NCI-H345 treated with DMSO at 0.1 percent for 48 hours (cell line): ENCODE results near the gene IL19.
"Not testable (repeated sequence)": the region's sequence is repeated elsewhere in the genome, so short reads cannot be mapped to it uniquely, and the experiment has no call there.

Experiments
- DNase-seq: peaks from one replicate; lab custom pipeline; 2025; ENCODE audit not compliant: unreplicated experiment; lab: John Stamatoyannopoulos, UW

Gene IL19

DNA sequence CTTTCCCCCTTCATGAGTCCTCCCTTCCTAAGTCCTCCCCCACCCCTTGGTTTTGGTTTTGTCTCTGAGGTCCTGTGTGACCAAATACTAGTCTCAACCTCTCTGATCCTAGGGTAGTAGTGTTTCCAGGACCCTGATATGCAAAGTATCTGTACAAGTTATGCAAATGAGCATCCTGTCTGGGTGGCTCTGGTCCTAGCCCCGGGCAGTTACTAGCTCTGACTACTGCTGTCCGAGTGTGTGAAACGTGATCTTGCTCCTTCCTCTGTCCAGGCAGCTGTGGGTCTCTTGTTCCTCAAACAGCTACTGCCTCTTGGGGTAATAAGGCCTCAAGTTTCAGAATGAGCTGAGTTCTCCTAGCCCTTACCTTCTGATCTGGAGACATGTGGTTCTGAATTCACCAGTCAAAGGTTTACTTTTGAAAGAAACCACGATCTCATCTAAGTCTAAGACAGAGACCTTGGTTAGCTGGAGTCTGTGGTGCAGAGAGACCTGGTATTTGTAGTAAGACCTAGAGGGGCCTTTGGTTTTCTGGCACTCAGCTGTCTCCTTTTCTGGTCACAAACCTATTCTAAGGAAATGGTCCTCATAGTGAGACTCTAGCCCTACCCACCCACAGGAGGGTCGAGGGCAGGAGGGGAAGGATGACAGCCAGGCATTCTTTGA, 31.0 kb upstream of the IL19 start:
- DNase-seq: no peak

DNA sequence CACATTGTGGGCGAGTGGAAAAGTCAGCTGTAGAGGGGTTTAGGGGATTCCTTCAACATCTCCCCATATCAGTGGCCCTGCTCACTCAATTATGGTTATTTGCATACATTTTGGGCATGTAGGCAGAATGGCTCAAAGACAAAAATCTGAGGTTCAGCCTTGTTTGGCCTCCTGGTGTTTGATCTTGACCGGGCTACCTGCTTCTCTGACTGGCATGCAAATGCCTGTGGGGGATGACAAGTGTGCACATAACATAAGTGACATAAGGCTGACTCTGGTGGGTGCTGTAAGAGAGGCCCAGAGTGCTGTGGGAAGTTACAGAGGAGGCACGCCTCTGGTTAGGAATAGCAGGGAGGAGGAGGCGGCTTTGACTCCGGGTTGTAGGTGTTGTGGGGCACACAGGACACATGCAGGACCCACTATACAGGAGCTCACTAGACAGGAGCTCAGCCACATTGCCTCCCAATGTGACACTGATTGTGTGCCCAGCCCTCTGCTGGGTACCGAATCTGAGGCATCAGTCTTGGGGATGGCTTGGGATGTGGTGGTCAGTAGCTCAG, 29.4 kb upstream of the IL19 start:
- DNase-seq: no peak

DNA sequence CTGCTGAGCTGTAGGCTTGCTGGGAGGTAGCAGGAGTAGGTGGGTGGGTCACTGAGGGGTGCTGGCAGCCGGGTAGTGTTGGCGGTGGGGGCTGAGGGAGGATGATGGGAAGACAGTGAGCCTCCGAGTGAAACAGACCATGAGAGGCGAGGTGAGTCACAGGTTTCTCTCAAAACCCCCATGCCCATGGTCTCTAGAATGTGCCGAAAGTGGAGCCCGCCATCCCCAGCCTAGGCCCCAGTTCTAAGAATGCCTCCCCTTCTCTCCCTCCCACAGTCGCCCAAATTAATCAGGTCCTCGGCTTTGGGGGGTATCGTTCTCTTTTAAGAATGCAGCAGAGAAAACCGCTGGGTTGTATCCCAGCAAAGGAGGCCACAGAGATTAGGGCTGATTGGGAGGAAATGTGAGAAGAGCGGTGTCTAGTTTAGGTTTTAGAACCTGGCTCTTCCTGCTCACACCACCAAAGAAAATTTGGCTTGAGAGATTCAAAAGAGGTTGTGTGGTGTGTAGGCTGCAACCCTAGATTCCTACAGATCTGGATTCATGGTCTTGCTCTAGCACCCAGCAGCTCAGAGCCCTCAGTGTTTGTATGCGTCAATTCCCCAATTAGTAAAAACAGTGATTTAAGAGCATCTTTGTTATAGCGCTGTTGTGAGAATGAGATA, 27.7 kb upstream of the IL19 start:
- no peak for DNase-seq

DNA sequence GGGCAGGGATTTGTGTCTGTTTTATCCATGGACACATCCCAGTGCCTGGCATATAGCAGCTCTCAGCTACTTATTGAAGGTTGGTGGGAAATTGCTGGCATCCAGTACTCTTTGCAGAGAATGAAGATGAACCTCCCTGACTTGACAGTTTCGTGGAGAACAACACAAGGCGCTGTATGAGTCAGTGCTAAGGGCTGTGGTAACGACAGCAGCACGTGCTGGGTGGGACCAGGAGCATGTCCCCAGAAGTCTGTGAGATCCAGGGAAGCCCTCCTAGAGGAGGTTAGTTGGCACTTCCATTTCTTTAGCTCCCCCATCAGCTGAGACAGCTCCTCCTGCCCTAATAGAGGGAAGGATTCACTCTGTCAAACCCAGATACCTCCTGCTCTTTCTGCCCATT, 25.9 kb upstream of the IL19 start:
- no peak for DNase-seq

DNA sequence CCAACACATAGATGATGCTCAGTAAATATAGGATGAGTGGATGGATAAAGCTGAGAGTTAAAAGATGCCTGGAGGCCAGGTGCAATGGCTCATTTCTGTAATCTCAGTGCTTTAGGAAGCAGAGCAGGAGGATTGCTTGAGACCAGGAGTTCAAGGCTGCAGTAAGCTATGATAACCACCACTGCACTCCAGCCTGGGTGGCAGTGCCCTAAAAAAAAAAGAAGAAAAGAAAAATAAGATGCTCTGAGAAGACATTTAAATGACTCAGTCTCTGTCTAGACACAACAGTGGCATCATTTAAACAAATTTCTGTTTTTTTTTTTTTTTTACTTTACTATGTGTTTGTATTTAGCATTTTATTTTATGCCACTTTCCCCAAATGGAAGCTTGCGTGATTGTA, 25.3 kb upstream of the IL19 start:
- DNase-seq: no peak

DNA sequence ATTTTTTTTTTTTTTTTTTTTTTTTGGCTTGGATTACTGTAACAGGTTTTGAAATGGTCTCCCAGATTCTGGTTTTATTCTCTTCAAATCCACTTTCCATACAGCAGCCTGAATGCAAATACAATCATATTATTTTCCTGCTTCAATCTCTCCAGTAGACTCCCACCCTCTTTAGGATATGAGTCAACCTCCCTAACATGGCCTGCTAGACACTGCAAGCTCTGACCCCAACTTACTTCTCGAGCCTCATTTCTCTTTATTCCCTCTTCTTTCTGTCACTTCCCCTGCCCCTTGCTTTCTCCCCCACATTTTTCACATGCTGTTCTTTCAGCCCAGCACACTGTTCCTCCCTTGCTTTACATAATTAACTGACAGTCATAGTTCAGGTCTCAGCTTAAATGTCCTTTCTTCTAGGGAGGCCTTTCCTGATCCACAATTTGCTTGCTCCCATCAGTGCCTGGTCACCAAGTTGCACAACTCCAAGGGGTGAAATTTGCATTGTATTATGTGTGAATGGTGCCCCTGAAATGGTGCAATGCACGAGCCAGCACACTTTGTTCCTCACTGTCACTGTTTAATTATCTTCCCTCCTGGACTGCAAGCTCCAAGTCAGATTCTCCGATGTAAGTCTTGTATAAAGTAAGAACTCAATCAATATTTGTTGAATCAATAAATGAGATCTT, 22.1 kb upstream of the IL19 start:
- no peak for DNase-seq

DNA sequence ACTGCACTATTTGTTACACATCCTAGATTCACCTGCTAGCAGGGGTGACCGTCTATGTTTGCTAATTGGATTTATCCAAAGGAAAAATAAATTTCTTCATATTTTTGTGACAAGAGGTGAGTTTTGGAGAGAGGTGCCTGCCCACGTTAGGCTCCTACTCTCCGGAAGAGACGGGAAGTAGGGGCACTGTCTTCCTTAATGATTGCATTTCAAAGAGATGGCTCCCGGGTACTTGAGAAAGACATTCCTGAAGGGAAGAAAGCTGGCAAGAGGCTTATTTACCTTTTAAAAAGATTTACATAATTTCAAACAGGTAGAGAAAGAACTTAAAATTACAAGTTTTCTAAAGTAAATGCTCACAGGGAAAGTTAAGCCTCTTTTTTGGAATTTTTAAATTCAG, 18.7 kb upstream of the IL19 start:
- no peak for DNase-seq

DNA sequence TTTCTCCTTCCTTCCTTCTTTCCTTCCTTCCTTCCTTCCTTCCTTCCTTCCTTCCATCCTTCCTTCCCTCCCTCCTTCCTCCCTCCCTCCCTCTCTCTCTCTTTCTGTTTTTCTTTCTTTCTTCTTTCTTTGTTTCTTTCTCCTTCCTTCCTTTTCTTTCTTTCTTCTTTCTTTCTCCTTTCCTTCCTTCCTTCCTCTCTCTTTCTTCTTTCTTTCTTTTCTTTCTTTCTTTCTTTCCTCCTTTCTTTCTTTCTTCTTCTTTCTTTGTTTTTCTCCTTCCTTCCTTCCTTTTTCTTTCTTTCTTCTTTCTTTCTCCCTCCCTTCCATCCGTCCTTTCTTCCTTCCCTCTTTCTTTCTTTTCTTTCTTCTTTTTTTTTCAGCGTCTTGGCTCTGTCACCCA, 18.1 kb upstream of the IL19 start:
- DNase-seq: no peak

DNA sequence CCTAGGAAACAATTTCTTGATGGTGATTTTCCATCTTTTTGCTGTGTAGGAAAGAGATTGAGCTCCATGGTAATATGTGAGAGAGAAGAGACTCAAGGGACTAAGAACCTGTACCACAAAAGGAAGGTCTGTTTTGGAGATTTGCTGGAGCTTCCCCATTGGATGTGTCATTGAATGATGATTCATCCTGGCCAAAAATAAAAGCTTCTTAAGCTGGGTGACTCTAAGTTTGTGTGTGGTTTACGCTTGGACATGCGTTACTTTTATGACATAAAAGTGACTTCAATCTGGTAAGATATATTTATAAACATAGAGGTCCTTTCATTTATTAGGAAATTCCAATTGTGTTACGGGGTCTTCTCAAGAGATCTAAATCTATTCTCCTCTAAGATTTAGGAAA, 17.4 kb upstream of the IL19 start:
- DNase-seq: no peak

DNA sequence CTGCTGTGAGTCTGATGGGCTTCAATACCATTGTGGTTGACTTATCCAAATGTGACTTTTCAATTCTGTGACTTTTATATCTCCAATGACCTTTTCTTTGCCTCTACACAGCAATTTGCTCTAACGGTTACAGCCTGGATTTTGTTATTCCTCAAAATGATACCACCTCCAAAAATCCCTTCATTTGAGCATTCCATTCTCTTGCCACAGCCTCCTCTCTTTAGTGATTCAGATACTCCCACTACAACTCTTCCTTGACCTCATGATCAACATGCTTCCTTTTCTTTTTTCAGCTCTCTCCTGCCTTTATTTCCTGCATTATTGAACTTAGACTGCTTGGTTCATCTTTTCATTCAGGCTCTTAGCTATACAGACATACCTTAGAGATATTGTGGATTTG, 16.6 kb upstream of the IL19 start:
- no peak for DNase-seq

DNA sequence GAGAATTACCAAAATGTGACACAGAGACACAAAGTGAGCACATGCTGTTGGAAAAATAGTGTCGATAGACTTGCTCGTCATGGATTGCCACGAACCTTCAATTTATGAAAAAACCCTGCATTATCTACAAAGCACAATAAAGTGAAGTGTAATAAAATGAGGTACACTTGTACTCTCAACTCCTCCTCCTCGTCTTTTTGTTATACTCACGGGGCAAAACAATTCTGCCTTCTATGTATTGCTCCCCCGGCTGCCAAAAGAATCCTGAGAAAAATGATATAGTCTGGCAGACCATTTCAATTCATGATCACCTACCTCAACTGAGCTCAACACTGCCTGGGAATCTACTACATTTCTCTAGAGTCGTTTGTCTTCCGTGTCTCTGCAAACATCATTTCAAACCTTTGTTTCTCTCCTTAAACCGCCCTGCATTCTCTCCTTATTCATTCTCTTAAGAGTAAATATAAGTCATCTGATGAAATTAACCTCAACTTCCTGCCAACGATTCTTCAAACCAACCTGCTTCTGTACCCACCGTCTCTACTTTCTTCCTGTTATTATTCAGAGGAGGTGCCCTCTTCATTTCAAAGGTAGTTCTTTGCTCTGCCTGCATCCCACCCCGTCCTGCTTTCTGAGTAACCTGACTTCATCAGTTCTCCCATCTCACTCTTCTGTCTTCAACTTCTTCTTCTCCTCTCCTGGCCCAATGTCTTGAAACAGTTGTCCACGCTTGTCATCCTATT, 12.9 kb upstream of the IL19 start:
- no peak for DNase-seq

DNA sequence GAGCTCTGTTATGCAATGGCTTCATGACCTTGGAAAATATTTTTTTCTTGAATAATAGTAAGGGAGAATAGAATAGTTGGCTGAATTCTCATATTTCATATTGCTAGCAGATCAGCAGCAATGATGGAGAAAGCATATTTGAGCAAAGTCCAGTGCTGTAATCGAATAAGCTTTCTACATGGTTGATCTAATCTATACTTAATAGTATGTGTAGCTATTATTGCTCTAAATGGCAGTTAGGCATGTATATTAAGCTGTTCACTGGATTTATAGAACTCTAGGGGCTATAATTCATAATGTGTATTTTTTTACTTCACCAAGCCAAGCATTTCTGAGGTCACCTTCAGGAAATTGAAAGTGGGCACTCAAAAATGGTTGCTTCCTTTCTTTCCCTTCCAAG, 10.0 kb upstream of the IL19 start:
- DNase-seq: no peak

DNA sequence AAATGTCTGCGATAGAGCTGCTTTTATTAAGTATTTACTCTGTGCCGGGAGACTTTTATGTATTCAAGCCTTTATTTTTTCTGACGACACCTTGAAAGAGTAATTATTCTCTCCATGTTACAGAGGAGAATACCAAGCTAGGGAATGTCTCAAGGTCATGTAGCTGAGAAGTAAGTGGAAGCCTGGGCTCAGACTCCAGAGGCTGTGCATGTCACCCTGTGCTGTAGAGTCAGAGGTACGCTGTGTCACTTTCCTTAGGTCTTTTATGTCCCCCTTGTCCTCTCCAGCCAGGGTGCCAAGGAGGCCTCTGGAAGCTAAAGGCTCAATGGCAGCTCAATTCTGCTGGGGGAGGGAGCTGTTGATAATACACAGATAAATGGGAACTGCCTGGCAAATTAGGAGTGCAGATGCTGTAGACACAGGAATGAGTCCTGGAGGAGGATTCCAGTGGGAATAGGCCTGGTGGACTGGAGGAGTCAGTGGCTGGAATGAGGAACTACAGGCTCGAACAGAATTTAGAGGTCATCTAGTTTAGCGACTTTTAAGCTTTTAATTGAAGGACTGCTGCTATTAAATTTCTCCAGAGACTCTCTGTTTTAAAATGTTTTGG, 9.3 kb upstream of the IL19 start:
- no peak for DNase-seq

DNA sequence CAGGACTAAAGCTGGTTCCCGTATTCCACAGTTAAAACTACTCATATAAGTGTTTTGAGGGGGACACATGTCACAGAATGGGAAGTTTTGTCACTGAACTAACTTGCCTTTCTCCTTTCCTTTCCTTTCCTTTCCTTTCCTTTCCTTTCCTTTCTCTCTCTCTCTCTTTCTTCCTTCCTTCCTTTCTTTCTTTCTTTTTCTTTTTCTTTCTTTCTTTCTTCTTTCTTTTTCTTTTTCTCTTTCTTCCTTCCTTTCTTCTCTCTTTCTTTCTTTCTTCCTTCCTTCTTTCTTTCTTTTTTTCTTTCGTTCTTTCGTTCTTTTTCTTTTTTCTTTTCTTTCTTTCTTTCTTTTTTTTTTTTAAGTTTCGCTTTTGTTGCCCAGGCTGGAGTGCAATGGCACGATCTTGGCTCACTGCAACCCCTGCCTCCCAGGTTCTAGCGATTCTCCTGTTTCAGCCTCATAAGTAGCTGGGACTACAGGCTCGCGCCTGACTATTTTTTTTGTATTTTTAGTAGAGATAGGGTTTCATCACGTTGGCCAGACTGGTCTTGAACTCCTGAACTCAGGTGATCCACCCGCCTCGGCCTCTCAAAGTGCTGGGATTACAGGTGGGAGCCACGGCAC, 7.7 kb upstream of the IL19 start:
- not testable (repeated sequence) for DNase-seq

DNA sequence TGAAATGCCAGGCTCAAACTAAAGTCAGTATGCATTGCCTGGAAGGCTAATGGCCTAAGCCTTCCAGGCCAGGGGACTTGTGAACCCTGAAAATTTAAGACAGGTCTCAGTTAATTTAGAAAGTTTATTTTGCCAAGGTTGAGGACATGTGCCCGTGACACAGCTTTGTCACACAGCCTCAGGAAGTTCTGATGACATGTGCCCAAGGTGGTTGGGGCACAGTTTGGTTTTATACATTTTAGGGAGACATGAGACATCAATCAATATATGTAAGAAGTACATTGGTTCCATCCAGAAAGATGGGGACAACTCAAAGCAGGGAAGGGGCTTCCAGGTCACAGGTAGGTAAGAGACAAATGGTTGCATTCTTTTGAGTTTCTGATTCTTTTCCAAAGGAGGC, 4.8 kb upstream of the IL19 start:
- not testable (repeated sequence) for DNase-seq

DNA sequence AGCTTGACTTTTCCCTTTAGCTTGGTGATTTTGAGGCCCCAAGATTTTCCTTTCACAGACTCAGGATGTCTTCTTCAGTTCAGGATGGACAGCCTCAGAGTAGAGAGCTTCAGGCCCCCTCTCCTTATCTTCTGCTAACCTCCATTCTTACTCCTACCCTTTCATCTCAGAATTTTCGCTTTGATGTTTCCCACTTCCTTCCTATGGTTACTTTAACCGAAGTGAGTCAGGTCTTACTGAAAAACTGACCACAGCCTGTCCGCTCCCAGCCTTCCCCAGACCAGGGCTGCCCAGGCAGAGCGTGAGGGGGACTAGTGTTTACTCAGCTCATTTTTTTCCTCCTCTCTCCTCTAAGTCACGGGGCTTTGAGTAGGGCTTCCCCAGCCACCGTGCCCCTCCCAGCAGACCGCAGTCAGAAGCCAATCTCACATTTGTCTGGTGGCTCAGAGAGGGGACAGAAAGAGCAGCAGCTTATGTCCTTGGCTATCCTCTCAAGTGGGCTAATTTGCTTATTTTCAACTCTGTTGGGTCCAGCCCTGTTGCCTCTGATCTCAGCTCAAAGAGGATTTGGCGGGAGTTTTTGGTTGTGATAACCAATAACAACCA, 4.2 kb upstream of the IL19 start:
- no peak for DNase-seq

DNA sequence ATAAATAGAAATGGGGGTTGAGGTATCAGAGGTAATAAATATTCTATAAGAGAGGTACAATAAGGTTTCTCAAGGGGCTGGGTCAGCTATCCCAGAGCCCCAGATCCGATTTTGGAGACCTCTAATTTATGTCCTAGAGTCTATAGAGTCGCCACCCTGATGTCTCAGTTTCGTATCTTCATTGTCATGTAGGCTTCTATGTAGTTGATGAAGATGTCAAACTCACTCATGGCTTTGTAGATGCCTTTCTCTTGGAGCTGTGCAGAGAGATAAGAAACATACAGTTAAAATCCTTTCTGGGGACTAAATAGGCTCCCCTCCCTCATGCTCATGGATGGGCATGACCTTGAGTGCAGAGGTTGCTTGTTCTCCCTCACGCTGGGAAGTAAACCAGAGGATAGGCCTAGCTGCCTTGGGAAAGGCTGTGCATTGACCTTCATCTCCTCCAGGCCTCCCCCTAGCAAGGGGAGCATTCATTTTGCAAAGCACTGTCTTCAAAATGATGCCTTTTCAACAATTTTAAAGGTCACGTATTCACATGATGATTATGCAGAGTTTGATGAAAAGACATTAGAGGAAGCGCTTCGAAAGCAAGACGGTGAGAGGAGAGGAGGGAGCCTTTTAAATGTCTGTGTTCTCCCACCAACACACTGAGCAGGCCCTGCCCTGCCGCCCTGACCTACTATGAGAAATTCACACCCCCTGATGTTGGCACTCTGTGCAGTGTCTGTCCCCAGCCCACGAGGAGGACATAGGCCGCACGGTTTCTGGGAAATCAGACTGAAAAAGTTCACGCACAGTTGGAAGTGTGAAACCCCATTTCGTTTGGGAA, 1.9 kb upstream of the IL19 start:
- no peak for DNase-seq

DNA sequence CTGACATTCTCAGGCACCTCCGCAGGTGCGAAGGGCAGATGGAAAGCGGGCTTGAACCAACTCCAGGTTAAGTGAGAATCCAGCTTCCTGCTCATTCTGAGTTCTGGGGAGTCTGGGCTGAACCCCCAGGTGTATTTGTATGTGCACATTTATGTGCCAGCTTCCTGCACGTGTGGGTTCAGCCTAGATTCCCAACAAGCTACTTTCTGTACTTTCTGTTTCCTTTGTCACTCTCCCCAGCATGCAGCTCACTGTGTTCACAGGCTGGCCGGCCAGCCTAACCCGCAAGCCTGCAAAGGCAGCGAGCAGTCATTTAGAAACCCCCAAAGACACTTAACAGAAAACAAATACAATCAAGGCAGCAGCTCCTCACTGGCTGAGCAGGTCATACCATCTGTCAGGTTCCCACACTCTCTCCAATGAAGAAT, 1.3 kb upstream of the IL19 start:
- no peak for DNase-seq

DNA sequence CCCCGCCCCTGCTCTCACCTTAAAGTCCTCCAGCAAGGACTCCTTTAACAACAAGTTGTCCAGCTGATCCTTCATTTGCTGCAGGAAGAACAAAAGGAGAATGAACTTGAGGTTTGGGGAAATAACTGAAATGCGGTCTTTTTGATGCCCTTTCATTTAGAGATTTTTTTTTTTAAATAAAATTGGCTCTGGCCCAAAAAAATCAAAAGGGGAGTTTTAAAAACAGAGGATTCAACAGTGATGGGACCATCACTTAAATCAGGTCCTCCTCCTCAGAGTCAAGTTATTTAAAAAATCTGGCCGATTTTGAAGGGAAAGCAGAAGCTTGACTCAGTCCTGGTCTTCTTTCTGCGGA, 742 bp downstream of the IL19 start:
- DNase-seq: no peak
